ENCODE data around the gene MC5R.
A peak's percentile ranks its signal among the peaks of the same experiment; 100 is the strongest.

The MC5R gene

DNA sequence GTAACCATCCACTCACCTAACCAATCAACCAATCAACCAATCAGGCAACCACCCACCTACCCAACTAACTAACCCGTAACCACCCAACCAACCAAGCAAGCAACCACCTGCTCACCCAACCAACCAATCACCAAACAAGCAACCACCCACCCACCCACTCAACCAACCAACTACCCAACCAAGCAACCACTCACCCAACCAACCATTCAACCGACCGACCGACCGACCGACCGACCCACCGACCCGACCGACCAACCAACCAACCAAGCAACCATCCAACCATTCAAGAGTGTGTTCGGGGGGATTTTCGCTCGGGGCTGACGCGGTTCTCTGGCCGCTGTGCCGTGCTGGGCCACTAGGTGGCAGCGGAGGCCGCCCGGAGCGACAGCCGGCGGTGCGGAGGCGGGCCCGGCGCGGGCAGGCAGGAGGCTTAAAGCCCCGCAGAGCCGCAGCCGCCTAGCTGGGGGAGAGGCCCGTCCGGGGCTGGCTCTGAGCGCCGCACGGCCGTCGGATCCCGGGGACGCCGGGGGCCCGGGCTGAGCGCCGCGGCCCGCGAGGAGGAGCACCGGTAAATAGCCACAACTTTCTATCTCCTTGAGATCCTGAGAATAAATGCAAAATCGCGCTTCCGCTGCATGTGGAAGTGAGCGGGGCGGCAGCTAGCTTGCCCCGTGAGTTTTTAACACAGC, at the start of gene MC5R:
Gene MC5R (plus strand): TSS at position 443 of the 689 bp plus-strand sequence. CDS start 1,617 bp downstream, outside the sequence.
- peak; percentile 59 for TF ChIP-seq EZH2 (IDR thresholded peaks at IDR 0.05)
- no peak for TF ChIP-seq FOXP2 (optimal IDR thresholded peaks at IDR 0.05; ENCODE audit: control extremely low read depth, extremely low read length, insufficient read depth)
- Histone ChIP-seq H3K9ac (ENCODE audit: insufficient read length) (no peak within 1 kb of the TSS), H3K9me3 (ENCODE audit: low read depth, low read length) (no peaks in the 10 kb centered on the region), H3K36me3 (ENCODE audit: insufficient read depth, low read length) (no peaks in the 10 kb centered on the region), H3K4me3 (peak within 1 kb of the TSS; percentile 75), H3K27ac (no peak within 1 kb of the TSS)
- DNase-seq (ENCODE audit: low read depth, low spot score), result no peak

- Histone ChIP-seq H3K36me3 (ENCODE audit: insufficient read depth, low read length) (no peaks in the 10 kb centered on the region), H3K27ac (no peak overlapping the region), H3K4me3 (no peak overlapping the region), H3K9me3 (ENCODE audit: low read depth, low read length) (no peaks in the 10 kb centered on the region), H3K9ac (ENCODE audit: insufficient read length) (no peak overlapping the region)
- TF ChIP-seq POLR2AphosphoS5 (IDR thresholded peaks at IDR 0.05; ENCODE audit: borderline replicate concordance, low read depth, low read length) (no peak), FOXP2 (optimal IDR thresholded peaks at IDR 0.05; ENCODE audit: control extremely low read depth, extremely low read length, insufficient read depth) (no peak), EZH2 (IDR thresholded peaks at IDR 0.05) (no peak)
- no peak for DNase-seq (ENCODE audit: low read depth, low spot score)
These were observed 48.9 kb upstream of the MC5R start for GRCh38 chr18:13775058-13775457.

- DNase-seq (ENCODE audit: low read depth, low spot score), result no peak
- Histone ChIP-seq H3K9me3 (ENCODE audit: low read depth, low read length) (no peaks in the 10 kb centered on the region), H3K4me3 (no peak overlapping the region), H3K27ac (no peak overlapping the region), H3K36me3 (ENCODE audit: insufficient read depth, low read length) (no peaks in the 10 kb centered on the region), H3K9ac (ENCODE audit: insufficient read length) (no peak overlapping the region)
- no peak for TF ChIP-seq POLR2AphosphoS5 (IDR thresholded peaks at IDR 0.05; ENCODE audit: borderline replicate concordance, low read depth, low read length)
- no peak for TF ChIP-seq EZH2 (IDR thresholded peaks at IDR 0.05)
- no peak for TF ChIP-seq FOXP2 (optimal IDR thresholded peaks at IDR 0.05; ENCODE audit: control extremely low read depth, extremely low read length, insufficient read depth)
These were observed 32.8 kb upstream of the MC5R start for GRCh38 chr18:13791181-13791580.

GRCh38 chr18:13793819-13794218, 30.1 kb upstream of the MC5R start:
- H3K27ac ChIP-seq, result no peak overlapping the region
- no peaks in the 10 kb centered on the region for H3K36me3 ChIP-seq (ENCODE audit: insufficient read depth, low read length)
- no peaks in the 10 kb centered on the region for H3K9me3 ChIP-seq (ENCODE audit: low read depth, low read length)
- TF ChIP-seq EZH2 (IDR thresholded peaks at IDR 0.05) (no peak), FOXP2 (optimal IDR thresholded peaks at IDR 0.05; ENCODE audit: control extremely low read depth, extremely low read length, insufficient read depth) (no peak)
- H3K4me3 ChIP-seq, result no peak overlapping the region
- H3K9ac ChIP-seq (ENCODE audit: insufficient read length), result no peak overlapping the region
- DNase-seq (ENCODE audit: low read depth, low spot score), result no peak

GRCh38 chr18:13796515-13796914, 27.4 kb upstream of the MC5R start:
- H3K9ac ChIP-seq (ENCODE audit: insufficient read length), result no peak overlapping the region
- H3K9me3 ChIP-seq (ENCODE audit: low read depth, low read length), result no peaks in the 10 kb centered on the region
- no peak overlapping the region for H3K27ac ChIP-seq
- TF ChIP-seq FOXP2 (optimal IDR thresholded peaks at IDR 0.05; ENCODE audit: control extremely low read depth, extremely low read length, insufficient read depth) (no peak), POLR2AphosphoS5 (IDR thresholded peaks at IDR 0.05; ENCODE audit: borderline replicate concordance, low read depth, low read length) (no peak), EZH2 (IDR thresholded peaks at IDR 0.05) (no peak)
- no peak for DNase-seq (ENCODE audit: low read depth, low spot score)
- no peak overlapping the region for H3K4me3 ChIP-seq
- H3K36me3 ChIP-seq (ENCODE audit: insufficient read depth, low read length), result no peaks in the 10 kb centered on the region

GRCh38 chr18:13797157-13797611, 26.8 kb upstream of the MC5R start:
- H3K9me3 ChIP-seq (ENCODE audit: low read depth, low read length), result no peaks in the 10 kb centered on the region
- no peak for DNase-seq (ENCODE audit: low read depth, low spot score)
- H3K36me3 ChIP-seq (ENCODE audit: insufficient read depth, low read length), result no peaks in the 10 kb centered on the region
- no peak overlapping the region for H3K9ac ChIP-seq (ENCODE audit: insufficient read length)
- TF ChIP-seq POLR2AphosphoS5 (IDR thresholded peaks at IDR 0.05; ENCODE audit: borderline replicate concordance, low read depth, low read length), result no peak
- TF ChIP-seq FOXP2 (optimal IDR thresholded peaks at IDR 0.05; ENCODE audit: control extremely low read depth, extremely low read length, insufficient read depth), result no peak
- TF ChIP-seq EZH2 (IDR thresholded peaks at IDR 0.05), result no peak
- no peak overlapping the region for H3K27ac ChIP-seq
- H3K4me3 ChIP-seq, result no peak overlapping the region

DNA sequence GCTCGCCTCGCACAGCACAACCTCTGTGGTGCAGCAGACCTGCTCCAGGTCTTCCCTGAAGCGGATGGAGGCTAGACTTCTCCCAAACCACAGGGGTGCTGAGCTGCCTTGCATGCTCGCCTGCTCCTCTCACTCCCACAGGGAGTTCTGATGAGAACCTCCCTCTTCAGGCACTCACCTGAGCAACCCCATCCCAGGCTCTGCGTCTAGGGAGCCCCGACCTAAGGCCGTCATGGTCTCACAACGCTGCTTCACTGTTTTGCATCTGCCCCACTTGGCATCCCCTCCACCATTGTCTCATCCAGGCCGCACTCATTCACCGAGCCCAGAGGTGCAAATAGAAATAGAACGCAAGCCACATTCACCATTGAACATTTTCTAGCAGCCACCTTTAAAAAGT, 24.6 kb upstream of the MC5R start:
- no peak overlapping the region for H3K27ac ChIP-seq
- H3K9me3 ChIP-seq (ENCODE audit: low read depth, low read length), result no peaks in the 10 kb centered on the region
- TF ChIP-seq FOXP2 (optimal IDR thresholded peaks at IDR 0.05; ENCODE audit: control extremely low read depth, extremely low read length, insufficient read depth), result no peak
- TF ChIP-seq EZH2 (IDR thresholded peaks at IDR 0.05), result no peak
- TF ChIP-seq POLR2AphosphoS5 (IDR thresholded peaks at IDR 0.05; ENCODE audit: borderline replicate concordance, low read depth, low read length), result no peak
- H3K36me3 ChIP-seq (ENCODE audit: insufficient read depth, low read length), result no peaks in the 10 kb centered on the region
- H3K9ac ChIP-seq (ENCODE audit: insufficient read length), result no peak overlapping the region
- H3K4me3 ChIP-seq, result no peak overlapping the region
- DNase-seq (ENCODE audit: low read depth, low spot score), result no peak

GRCh38 chr18:13800505-13801259, 23.3 kb upstream of the MC5R start:
- Histone ChIP-seq H3K4me3 (peak overlapping the region; percentile 65), H3K36me3 (ENCODE audit: insufficient read depth, low read length) (no peaks in the 10 kb centered on the region), H3K9me3 (ENCODE audit: low read depth, low read length) (no peaks in the 10 kb centered on the region), H3K9ac (ENCODE audit: insufficient read length) (no peak overlapping the region), H3K27ac (no peak overlapping the region)
- TF ChIP-seq FOXP2 (optimal IDR thresholded peaks at IDR 0.05; ENCODE audit: control extremely low read depth, extremely low read length, insufficient read depth) (no peak), EZH2 (IDR thresholded peaks at IDR 0.05) (no peak), POLR2AphosphoS5 (IDR thresholded peaks at IDR 0.05; ENCODE audit: borderline replicate concordance, low read depth, low read length) (no peak)
- DNase-seq (ENCODE audit: low read depth, low spot score), result no peak

Measured in SK-N-MC (cell line).